GM23338 (cell line): ENCODE results near the gene PSPN. TPM values are rescaled to one million over a fixed set of nuclear protein-coding genes. Genes with fewer than 3 reads are reported as not detected.
A peak's percentile ranks its signal among the peaks of the same experiment; 100 is the strongest.

Experiments
- ATAC-seq: fragments of 200-7000 bp; cut with Tn5 transposase; 3 replicates; pipeline ENCODE4 v1.9.1; 2020
- DNase-seq: peaks from one replicate; pipeline ENCODE4 v3.0.0-alpha.2; 2015; ENCODE audit warnings: low spot score
- H2AFZ ChIP-seq: fragments of 200-600 bp; sonication (generic); 2 replicates; pipeline ENCODE4 v1.8.0; 2016; ENCODE audit warnings: antibody characterized with exemption, mild to moderate bottlenecking, moderate library complexity
- H3F3A ChIP-seq: fragments of 200-600 bp; sonication (generic); replicated peaks from 2 replicates; pipeline ENCODE4 v1.8.0; 2017; ENCODE audit warnings: antibody characterized with exemption, mixed run types, low read depth
- H3K27ac ChIP-seq: fragments of 200-600 bp; sonication (generic); 2 replicates; pipeline ENCODE4 v1.6.1; 2016; ENCODE audit warnings: low read depth
- H3K27me3 ChIP-seq: fragments of 200-600 bp; sonication (generic); 2 replicates; pipeline ENCODE4 v1.8.0; 2016; ENCODE audit warnings: mild to moderate bottlenecking, mixed run types, moderate library complexity; ENCODE audit not compliant: insufficient read depth
- H3K36me3 ChIP-seq: fragments of 200-600 bp; sonication (generic); 2 replicates; pipeline ENCODE4 v1.8.0; 2016; ENCODE audit warnings: mild to moderate bottlenecking; ENCODE audit not compliant: insufficient read depth
- H3K4me1 ChIP-seq: fragments of 200-600 bp; sonication (generic); 2 replicates; pipeline ENCODE4 v1.8.0; 2016; ENCODE audit warnings: mild to moderate bottlenecking, moderate library complexity; ENCODE audit not compliant: insufficient read depth
- H3K4me2 ChIP-seq: fragments of 200-600 bp; sonication (generic); 2 replicates; pipeline ENCODE4 v1.7.1; 2017; ENCODE audit warnings: mixed run types
- H3K4me3 ChIP-seq: fragments of 200-600 bp; sonication (generic); 2 replicates; pipeline ENCODE4 v1.6.1; 2016; ENCODE audit warnings: mixed run types
- H3K79me2 ChIP-seq: fragments of 200-600 bp; sonication (generic); replicated peaks from 2 replicates; pipeline ENCODE4 v1.8.0; 2017; ENCODE audit warnings: mild to moderate bottlenecking; ENCODE audit not compliant: insufficient read depth
- H3K9me2 ChIP-seq: fragments of 200-600 bp; sonication (generic); 2 replicates; pipeline ENCODE4 v1.8.0; 2017; ENCODE audit not compliant: insufficient read depth
- H4K20me1 ChIP-seq: fragments of 200-600 bp; sonication (generic); replicated peaks from 2 replicates; pipeline ENCODE4 v1.8.0; 2017; ENCODE audit warnings: mild to moderate bottlenecking; ENCODE audit not compliant: insufficient read depth
- H3K27ac Mint-ChIP-seq: 2 replicates; pipeline ENCODE4 v1.8.0; 2020; ENCODE audit warnings: inconsistent platforms, mild to moderate bottlenecking, moderate library complexity, mixed read lengths
- H3K27me3 Mint-ChIP-seq: 3 replicates; pipeline ENCODE4 v1.8.0; 2022; ENCODE audit warnings: low read depth, mild to moderate bottlenecking, moderate library complexity, mixed read lengths, inconsistent platforms; ENCODE audit not compliant: insufficient read depth, poor library complexity
- H3K36me3 Mint-ChIP-seq: 3 replicates; pipeline ENCODE4 v1.8.0; 2021; ENCODE audit warnings: low read depth, mild to moderate bottlenecking, inconsistent platforms, moderate library complexity, mixed read lengths
- H3K4me1 Mint-ChIP-seq: 3 replicates; pipeline ENCODE4 v1.8.0; 2020; ENCODE audit warnings: mild to moderate bottlenecking, inconsistent platforms, mixed read lengths
- H3K4me3 Mint-ChIP-seq: 3 replicates; pipeline ENCODE4 v1.8.0; 2021; ENCODE audit warnings: moderate library complexity, mild to moderate bottlenecking, inconsistent platforms, mixed read lengths
- H3K9me3 Mint-ChIP-seq: 3 replicates; pipeline ENCODE4 v1.8.0; 2020; ENCODE audit warnings: moderate library complexity, mild to moderate bottlenecking, inconsistent platforms, mixed read lengths
- CREB1 ChIP-seq: fragments of 250-450 bp; sonication (Bioruptor Pico); IDR thresholded peaks from 2 replicates; pipeline ENCODE4 v1.5.0; 2020; ENCODE audit warnings: low read depth, mild to moderate bottlenecking, moderate library complexity
- CTCF ChIP-seq, 2 experiments: fragments of 200-600 bp in 1 of 2; sonication (generic) in 1 of 2; conservative IDR thresholded peaks; 2 replicates each; pipeline versions ENCODE4 v1.5.1 to v1.6.1; 2016 to 2017; ENCODE audit warnings: antibody characterized with exemption in 2 of 2, low read depth in 2 of 2, mild to moderate bottlenecking in 2 of 2, moderate library complexity in 1 of 2
- ETS1 ChIP-seq: IDR thresholded peaks from 2 replicates; pipeline ENCODE4 v1.6.1; 2016; ENCODE audit warnings: antibody characterized with exemption
- EZH2 ChIP-seq: fragments of 200-600 bp; sonication (generic); IDR thresholded peaks from one replicate; pipeline ENCODE4 v1.8.0; 2017; ENCODE audit warnings: antibody characterized with exemption, mild to moderate bottlenecking, low read depth; ENCODE audit not compliant: unreplicated experiment
- EZH2phosphoT487 ChIP-seq: fragments of 200-600 bp; sonication (generic); IDR thresholded peaks from one replicate; pipeline ENCODE4 v1.8.1; 2018; ENCODE audit warnings: antibody characterized with exemption; ENCODE audit not compliant: unreplicated experiment
- JUNB ChIP-seq: IDR thresholded peaks from one replicate; pipeline ENCODE4 v1.6.1; 2016; ENCODE audit warnings: antibody characterized with exemption; ENCODE audit not compliant: unreplicated experiment
- NANOG ChIP-seq: IDR thresholded peaks from 2 replicates; pipeline ENCODE4 v1.6.1; 2016; ENCODE audit warnings: antibody characterized with exemption, borderline replicate concordance
- POLR2AphosphoS5 ChIP-seq: IDR thresholded peaks from 2 replicates; pipeline ENCODE4 v1.6.1; 2016; ENCODE audit warnings: antibody characterized with exemption, low read depth
- REST ChIP-seq: IDR thresholded peaks from one replicate; pipeline ENCODE4 v1.6.1; 2018; ENCODE audit warnings: antibody characterized with exemption; ENCODE audit not compliant: unreplicated experiment
- STAT1 ChIP-seq: IDR thresholded peaks from one replicate; pipeline ENCODE4 v1.6.1; 2016; ENCODE audit warnings: antibody characterized with exemption; ENCODE audit not compliant: unreplicated experiment
- ZNF114 ChIP-seq: fragments of 250-450 bp; sonication (Bioruptor Pico); IDR thresholded peaks from 2 replicates; pipeline ENCODE4 v1.5.0; 2020; ENCODE audit warnings: mild to moderate bottlenecking, moderate library complexity
- ZNF331 ChIP-seq: fragments of 250-450 bp; sonication (Bioruptor Pico); IDR thresholded peaks from 2 replicates; pipeline ENCODE4 v1.5.0; 2020; ENCODE audit warnings: low read depth, mild to moderate bottlenecking, moderate library complexity
- polyA plus RNA-seq: library from polyadenylated mRNA; unstranded; fragments of >200 nt; fragmentation: Nextera tagmentation; extraction: Ambion mirVana; gene quantifications from 2 replicates; pipeline ENCODE4 v1.2.1, GENCODE V29; 2016
- total RNA-seq: library from RNA; depleted of rRNA; stranded (reverse); fragments of >200 nt; shearing (Covaris generic); gene quantifications from 2 replicates; pipeline ENCODE4 v1.2.3, GENCODE V29; 2014

PSPN gene
- total and polyA plus RNA-seq, 2 experiments from 2014 or later: 0.82 to 1.2 TPM

GRCh38 chr19:6359568-6360341, 16.0 kb downstream of the PSPN start:
- H3K4me3 ChIP-seq: no peak overlapping the region
- ATAC-seq (no peak), DNase-seq (no peak)
- H3K27ac ChIP-seq: no peak overlapping the region
- no peaks in the 10 kb centered on the region for H3F3A ChIP-seq
- H3K9me2 ChIP-seq: no peaks in the 10 kb centered on the region
- H3K4me1 Mint-ChIP-seq: peaks cover 4% of the 10 kb centered on the region; the same call in 1 of the 3 replicates
- H3K27me3 Mint-ChIP-seq: peaks cover 4% of the 10 kb centered on the region
- H4K20me1 ChIP-seq: no peaks in the 10 kb centered on the region
- peaks cover 15% of the 10 kb centered on the region; the same call in 2 of the 3 replicates for H3K9me3 Mint-ChIP-seq
- H3K27me3 ChIP-seq: no peaks in the 10 kb centered on the region
- no peak overlapping the region for H3K4me2 ChIP-seq
- peaks cover 8% of the 10 kb centered on the region; the same call in 1 of the 2 replicates for H3K79me2 ChIP-seq
- TF ChIP-seq NANOG (no peak), ZNF331 (CRISPR knock-in tag) (no peak), REST (no peak), EZH2phosphoT487 (no peak), EZH2 (no peak), POLR2AphosphoS5 (no peak), CTCF (conservative IDR thresholded peaks at IDR 0.05; ENCODE audit: low read depth in 2 of 2) (no peak), JUNB (no peak)
- peaks cover 8% of the 10 kb centered on the region for H3K36me3 Mint-ChIP-seq
- H3K27ac Mint-ChIP-seq: no peak overlapping the region
- H2AFZ ChIP-seq: no peak overlapping the region
- H3K4me1 ChIP-seq: no peaks in the 10 kb centered on the region; the same call in 1 of the 2 replicates
- H3K36me3 ChIP-seq: no peaks in the 10 kb centered on the region; the same call in 1 of the 2 replicates
- H3K4me3 Mint-ChIP-seq: no peak overlapping the region

GRCh38 chr19:6358003-6358402, 17.7 kb downstream of the PSPN start:
- DNase-seq (no peak), ATAC-seq (no peak)
- TF ChIP-seq STAT1: no peak
- TF ChIP-seq CTCF (conservative IDR thresholded peaks at IDR 0.05; ENCODE audit: low read depth in 2 of 2): no peak
- TF ChIP-seq CREB1: no peak
- TF ChIP-seq ZNF114 (CRISPR knock-in tag): no peak
- no peak for TF ChIP-seq ETS1
- no peak for TF ChIP-seq ZNF331 (CRISPR knock-in tag)
- TF ChIP-seq JUNB: no peak

More at GRCh38 chr19:6358003-6358402, 17.7 kb downstream of the PSPN start:
- Histone ChIP-seq H3F3A (no peaks in the 10 kb centered on the region), H3K4me2 (no peak overlapping the region), H3K4me1 (no peaks in the 10 kb centered on the region; the same call in 1 of the 2 replicates), H4K20me1 (no peaks in the 10 kb centered on the region), H3K36me3 (no peaks in the 10 kb centered on the region), H3K27me3 (no peaks in the 10 kb centered on the region), H3K4me3 (no peak overlapping the region), H3K9me2 (no peaks in the 10 kb centered on the region), H3K79me2 (peaks cover 3% of the 10 kb centered on the region; the same call in 1 of the 2 replicates), H2AFZ (peak overlapping the region; percentile 69), H3K27ac (no peak overlapping the region)
- Mint-ChIP-seq H3K4me3 (no peak overlapping the region), H3K27ac (no peak overlapping the region), H3K9me3 (peaks cover 27% of the 10 kb centered on the region), H3K4me1 (peaks cover 4% of the 10 kb centered on the region; the same call in 1 of the 3 replicates), H3K36me3 (no peaks in the 10 kb centered on the region), H3K27me3 (peaks cover 2% of the 10 kb centered on the region)
